Gastroesophageal sphincter (tissue), 4 donors: ENCODE results near the gene ARF1. TPM values are rescaled to one million over a fixed set of nuclear protein-coding genes. Genes with fewer than 3 reads are reported as not detected.

Source experiments
- ATAC-seq: fragments of 150-250 bp; one replicate; pipeline ENCODE4 v1.9.1; 2016; ENCODE audit warnings: mild to moderate bottlenecking, moderate library complexity
- H3K27ac ChIP-seq, 4 donors: fragments of 200-600 bp; sonication (generic) in 3 of 4; 1 replicate in 3 of 4; 2 replicates in 1 of 4; pipeline ENCODE4 v1.5.1; 2016 to 2019
- H3K27me3 ChIP-seq: fragments of 200-600 bp; sonication (generic); one replicate; pipeline ENCODE4 v1.5.1; 2019
- H3K36me3 ChIP-seq, 2 donors: fragments of 200-600 bp; sonication (generic); one replicate each; pipeline ENCODE4 v1.5.1; 2019; ENCODE audit warnings: control low read depth in 1 of 2
- H3K4me1 ChIP-seq, 3 donors: fragments of 200-600 bp; sonication (generic); 1 replicate in 2 of 3; 2 replicates in 1 of 3; pipeline ENCODE4 v1.5.1; 2016 to 2019; ENCODE audit warnings: control low read depth in 2 of 3
- H3K4me3 ChIP-seq, 2 donors: fragments of 200-600 bp; sonication (generic); one replicate each; pipeline ENCODE4 v1.5.1; 2019; ENCODE audit warnings: mild to moderate bottlenecking in 1 of 2, moderate library complexity in 1 of 2
- H3K9me3 ChIP-seq, 3 donors: fragments of 200-600 bp; sonication (generic); one replicate each; pipeline ENCODE4 v1.5.1; 2017 to 2019; ENCODE audit warnings: control low read depth in 2 of 3
- CTCF ChIP-seq, 4 experiments: fragments of 200-600 bp in 2 of 4; fragments of 450-650 bp in 2 of 4; sonication (generic) in 1 of 4; IDR thresholded peaks; one replicate each; pipeline ENCODE4 v1.5.1; 2017 to 2019; ENCODE audit warnings: antibody characterized with exemption in 4 of 4, mild to moderate bottlenecking in 2 of 4, moderate library complexity in 2 of 4
- EP300 ChIP-seq: sonication (generic); formaldehyde crosslinking; IDR thresholded peaks from one replicate; pipeline ENCODE4 v1.6.1; 2017; ENCODE audit warnings: antibody characterized with exemption, mild to moderate bottlenecking
- POLR2A ChIP-seq, 2 donors: fragments of 450-650 bp; IDR thresholded peaks; one replicate each; pipeline ENCODE4 v1.6.1; 2017; ENCODE audit warnings: antibody characterized with exemption in 2 of 2, mild to moderate bottlenecking in 2 of 2, moderate library complexity in 1 of 2
- POLR2AphosphoS5 ChIP-seq: sonication (generic); formaldehyde crosslinking; IDR thresholded peaks from one replicate; pipeline ENCODE4 v1.6.1; 2017; ENCODE audit warnings: antibody characterized with exemption
- WGBS, 2 donors: methylation state at CpG; one replicate each; pipeline ENCODE4 v1.1.5; 2018; ENCODE audit warnings: low coverage in 1 of 2; 5-methylcytosine and 5-hydroxymethylcytosine counted together
- total RNA-seq, 4 donors: library from RNA; depleted of rRNA; stranded (reverse); fragments of >200 nt; gene quantifications; one replicate each; pipeline ENCODE4 v1.1.0, GENCODE V29; 2016

Gene ARF1
- total RNA-seq, 4 donors from 2014 or later = 256 to 385 (median 303) TPM

GRCh38 chr1:228039986-228040385 is 42.5 kb upstream of the ARF1 start:
- Histone ChIP-seq H3K27ac (no peak overlapping the region), H3K4me1 (peaks cover 0 to 10% (median 4%) of the 10 kb centered on the region in 3 donors), H3K36me3 (no peaks in the 10 kb centered on the region), H3K9me3 (no peaks in the 10 kb centered on the region), H3K27me3 (peaks cover 72% of the 10 kb centered on the region), H3K4me3 (no peak overlapping the region)
- 50% methylated on average over 1 of the region's 3 CpGs; no CpG with 5 or more reads in 1 of the 2 donors for WGBS, 2 donors
- no peak for ATAC-seq
- TF ChIP-seq CTCF (IDR thresholded peaks at IDR 0.05) (no peak), POLR2AphosphoS5 (no peak), EP300 (no peak), POLR2A (IDR thresholded peaks at IDR 0.05) (no peak)

GRCh38 chr1:228041316-228041715 is 41.2 kb upstream of the ARF1 start:
- no peak for ATAC-seq
- TF ChIP-seq EP300 = no peak
- TF ChIP-seq POLR2A (IDR thresholded peaks at IDR 0.05) = no peak
- no peak for TF ChIP-seq POLR2AphosphoS5
- no peak for TF ChIP-seq CTCF (IDR thresholded peaks at IDR 0.05)
- no peaks in the 10 kb centered on the region for H3K36me3 ChIP-seq
- no peak overlapping the region for H3K27ac ChIP-seq
- 39 to 63% methylated on average over 2 of the region's 2 CpGs for WGBS, 2 donors
- peaks cover 0 to 10% (median 4%) of the 10 kb centered on the region in 3 donors for H3K4me1 ChIP-seq
- H3K4me3 ChIP-seq = no peak overlapping the region
- peaks cover 59% of the 10 kb centered on the region for H3K27me3 ChIP-seq
- H3K9me3 ChIP-seq = no peaks in the 10 kb centered on the region

- TF ChIP-seq POLR2AphosphoS5 (no peak), CTCF (IDR thresholded peaks at IDR 0.05) (no peak), POLR2A (IDR thresholded peaks at IDR 0.05) (no peak), EP300 (no peak)
- no peaks in the 10 kb centered on the region for H3K9me3 ChIP-seq
- no peak for ATAC-seq
- no peak overlapping the region for H3K4me3 ChIP-seq
- no peaks in the 10 kb centered on the region for H3K36me3 ChIP-seq
- H3K27ac ChIP-seq = no peak overlapping the region
- H3K27me3 ChIP-seq = peaks cover 47% of the 10 kb centered on the region
- peaks cover 0 to 7% (median 2%) of the 10 kb centered on the region in 3 donors for H3K4me1 ChIP-seq
Observed at GRCh38 chr1:228042508-228042907, 40.0 kb upstream of the ARF1 start.

DNA sequence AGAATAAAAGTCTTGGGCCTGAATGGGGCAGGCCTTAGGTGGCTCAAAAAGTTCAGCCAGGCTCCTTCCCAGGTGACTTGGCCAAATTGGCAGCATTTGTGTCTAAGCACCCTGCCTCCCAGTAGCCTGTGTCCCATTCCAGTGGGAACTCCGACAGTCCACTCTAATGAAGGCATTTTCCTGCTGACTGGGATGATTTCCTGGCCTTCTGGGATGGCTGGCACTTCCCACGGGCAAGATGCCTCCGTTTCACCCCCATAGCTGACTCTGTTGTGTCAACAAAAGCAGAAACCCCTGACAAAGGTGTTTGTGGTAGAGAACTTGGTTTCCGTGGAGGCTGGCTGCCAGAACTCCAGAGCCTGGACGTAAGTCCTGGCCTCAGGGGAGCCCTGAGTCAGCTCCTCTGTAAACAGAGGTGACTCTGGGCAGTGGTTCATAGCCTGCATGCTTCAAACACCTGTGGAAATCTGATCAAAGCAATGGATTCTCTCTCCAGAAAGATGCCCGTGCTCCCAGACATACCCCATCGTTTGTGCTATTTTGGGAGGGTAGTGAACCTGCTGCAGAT is 39.1 kb upstream of the ARF1 start:
- no peaks in the 10 kb centered on the region for H3K4me1 ChIP-seq
- no peak overlapping the region for H3K4me3 ChIP-seq
- H3K36me3 ChIP-seq = no peaks in the 10 kb centered on the region
- H3K27ac ChIP-seq = no peak overlapping the region
- WGBS, 2 donors = 44 to 60% methylated on average over 4 to 5 of the region's 7 CpGs
- TF ChIP-seq POLR2A (IDR thresholded peaks at IDR 0.05) (no peak), EP300 (no peak), CTCF (IDR thresholded peaks at IDR 0.05) (no peak), POLR2AphosphoS5 (no peak)
- H3K27me3 ChIP-seq = peaks cover 38% of the 10 kb centered on the region
- no peak for ATAC-seq
- H3K9me3 ChIP-seq = no peaks in the 10 kb centered on the region

DNA sequence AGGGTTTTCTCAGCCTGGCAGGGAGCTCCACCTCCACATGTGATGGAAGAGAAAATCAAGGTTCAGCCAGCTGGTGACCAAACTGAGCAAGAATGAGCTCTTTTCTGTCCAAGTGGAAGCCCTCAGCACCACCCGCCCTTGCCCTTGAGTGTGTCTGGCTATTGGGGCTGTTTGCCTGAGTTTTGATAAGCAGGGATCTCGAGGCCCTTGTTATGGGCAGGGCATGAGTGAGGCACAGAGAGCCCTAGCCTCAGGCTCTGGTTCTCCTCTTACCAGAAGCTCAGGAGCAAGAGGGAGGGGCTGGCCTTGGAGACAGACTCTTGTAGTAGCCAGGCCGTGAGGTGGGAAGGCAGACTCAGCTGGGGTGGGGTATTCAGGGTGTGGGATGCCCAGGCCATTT is 37.5 kb upstream of the ARF1 start:
- H3K4me3 ChIP-seq = no peak overlapping the region
- H3K27ac ChIP-seq = no peak overlapping the region
- H3K36me3 ChIP-seq = no peaks in the 10 kb centered on the region
- H3K4me1 ChIP-seq = no peaks in the 10 kb centered on the region
- ATAC-seq = no peak
- TF ChIP-seq EP300 (no peak), POLR2A (IDR thresholded peaks at IDR 0.05) (no peak), CTCF (IDR thresholded peaks at IDR 0.05) (no peak), POLR2AphosphoS5 (no peak)
- WGBS, 2 donors = 63% methylated on average over 2 of the region's 3 CpGs; no CpG with 5 or more reads in 1 of the 2 donors
- peaks cover 25% of the 10 kb centered on the region for H3K27me3 ChIP-seq
- H3K9me3 ChIP-seq = no peaks in the 10 kb centered on the region
